Ascending aorta (tissue), 2 donors: Measurements from ENCODE around the gene PRKAG2. TPM values are rescaled to one million over a fixed set of nuclear protein-coding genes. Genes with fewer than 3 reads are reported as not detected.

Experiments used
- DNase-seq, 2 donors: peaks; one replicate each; pipeline ENCODE4 v3.0.0-alpha.2; 2019; ENCODE audit warnings: low spot score in 2 of 2
- H3K27ac ChIP-seq, 2 donors: fragments of 200-600 bp; sonication (generic); one replicate each; pipeline ENCODE4 v1.5.1; 2016 to 2017; ENCODE audit warnings: mild to moderate bottlenecking in 1 of 2
- H3K27me3 ChIP-seq: fragments of 200-600 bp; sonication (generic); one replicate; pipeline ENCODE4 v1.5.1; 2017
- H3K36me3 ChIP-seq, 2 donors: fragments of 200-600 bp; sonication (generic); one replicate each; pipeline ENCODE4 v1.5.1; 2016
- H3K4me1 ChIP-seq, 2 donors: fragments of 200-600 bp; sonication (generic); one replicate each; pipeline ENCODE4 v1.5.1; 2016 to 2017; ENCODE audit warnings: mild to moderate bottlenecking in 1 of 2
- H3K4me3 ChIP-seq, 2 donors: fragments of 200-600 bp; sonication (generic); one replicate each; pipeline ENCODE4 v1.5.1; 2016 to 2017; ENCODE audit warnings: mild to moderate bottlenecking in 1 of 2
- H3K9me3 ChIP-seq, 2 donors: fragments of 200-600 bp; sonication (generic); one replicate each; pipeline ENCODE4 v1.5.1; 2016
- intact Hi-C: fragments of 100-400 bp; cut with DNase I; formaldehyde crosslinking; loops from one replicate; pipeline ENCODE4 v1.15.1; 2023
- total RNA-seq: library from RNA; depleted of rRNA; stranded (reverse); fragments of >200 nt; gene quantifications from one replicate; pipeline ENCODE4 v1.1.0, GENCODE V29; 2016
- TF ChIP-seq, protein P1 (sequence below), 3 experiments: fragments of 200-600 bp in 2 of 3; fragments of 450-650 bp in 1 of 3; sonication (generic) in 2 of 3; IDR thresholded peaks; one replicate each; pipeline ENCODE4 v1.5.1; 2016 to 2019; ENCODE audit warnings: antibody characterized with exemption in 3 of 3, mild to moderate bottlenecking in 1 of 3, moderate library complexity in 1 of 3

The PRKAG2 gene
- total RNA-seq, 1 donor from 2014 or later, result 26.7 TPM

DNA sequence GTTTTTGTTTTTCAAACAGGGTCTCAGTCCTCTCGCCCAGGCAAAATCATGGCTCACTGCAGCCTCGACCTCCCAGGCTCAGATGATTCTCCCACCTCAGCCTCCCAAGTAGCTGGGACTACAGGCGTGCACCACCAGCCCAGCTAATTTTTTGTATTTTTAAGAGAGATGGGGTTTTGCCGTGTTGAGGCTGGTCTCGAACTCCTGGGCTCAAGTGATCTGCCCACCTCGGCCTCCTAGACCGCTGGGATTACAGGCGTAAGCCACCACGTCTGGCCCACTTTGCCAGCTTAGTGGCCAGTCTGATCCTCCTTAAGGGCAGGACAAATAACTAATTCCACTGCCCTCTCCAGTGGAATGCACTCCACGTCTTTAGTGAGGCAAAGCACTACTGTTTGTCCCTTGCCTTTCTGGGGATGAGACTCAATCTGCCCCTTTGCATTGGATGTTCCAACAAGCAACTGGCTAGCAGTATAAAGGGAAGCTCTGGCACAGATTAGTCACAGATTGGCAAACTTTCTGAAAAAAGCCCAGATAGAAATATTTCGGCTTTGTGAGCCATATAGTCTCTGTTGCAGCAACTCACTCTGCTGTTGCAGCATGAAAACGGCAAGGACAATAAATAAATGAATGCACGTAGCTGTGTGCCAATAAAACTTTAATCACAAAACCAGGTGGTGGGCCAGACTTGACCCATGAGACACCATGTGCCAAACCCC lies 213.4 kb downstream of the PRKAG2 start:
- TF ChIP-seq, protein P1, sequence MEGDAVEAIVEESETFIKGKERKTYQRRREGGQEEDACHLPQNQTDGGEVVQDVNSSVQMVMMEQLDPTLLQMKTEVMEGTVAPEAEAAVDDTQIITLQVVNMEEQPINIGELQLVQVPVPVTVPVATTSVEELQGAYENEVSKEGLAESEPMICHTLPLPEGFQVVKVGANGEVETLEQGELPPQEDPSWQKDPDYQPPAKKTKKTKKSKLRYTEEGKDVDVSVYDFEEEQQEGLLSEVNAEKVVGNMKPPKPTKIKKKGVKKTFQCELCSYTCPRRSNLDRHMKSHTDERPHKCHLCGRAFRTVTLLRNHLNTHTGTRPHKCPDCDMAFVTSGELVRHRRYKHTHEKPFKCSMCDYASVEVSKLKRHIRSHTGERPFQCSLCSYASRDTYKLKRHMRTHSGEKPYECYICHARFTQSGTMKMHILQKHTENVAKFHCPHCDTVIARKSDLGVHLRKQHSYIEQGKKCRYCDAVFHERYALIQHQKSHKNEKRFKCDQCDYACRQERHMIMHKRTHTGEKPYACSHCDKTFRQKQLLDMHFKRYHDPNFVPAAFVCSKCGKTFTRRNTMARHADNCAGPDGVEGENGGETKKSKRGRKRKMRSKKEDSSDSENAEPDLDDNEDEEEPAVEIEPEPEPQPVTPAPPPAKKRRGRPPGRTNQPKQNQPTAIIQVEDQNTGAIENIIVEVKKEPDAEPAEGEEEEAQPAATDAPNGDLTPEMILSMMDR (IDR thresholded peaks at IDR 0.05), result no peak
- Histone ChIP-seq H3K9me3 (peaks cover 0 to 3% of the 10 kb centered on the region in 2 donors), H3K27ac (no peak overlapping the region), H3K4me1 (peaks cover 3 to 14% of the 10 kb centered on the region in 2 donors), H3K36me3 (no peaks in the 10 kb centered on the region), H3K4me3 (no peak overlapping the region), H3K27me3 (no peaks in the 10 kb centered on the region)
- intact Hi-C loops, result no loop called here
- peak in 1 of 2 donors; percentile 50 for DNase-seq

GRCh38 chr7:151662251-151662826 lies 214.6 kb downstream of the PRKAG2 start:
- Histone ChIP-seq H3K27ac (no peak overlapping the region), H3K36me3 (no peaks in the 10 kb centered on the region), H3K27me3 (no peaks in the 10 kb centered on the region), H3K4me3 (no peak overlapping the region), H3K9me3 (peaks cover 0 to 3% of the 10 kb centered on the region in 2 donors), H3K4me1 (peaks cover 3 to 14% of the 10 kb centered on the region in 2 donors)
- intact Hi-C loops, result no loop called here
- TF ChIP-seq, protein P1 (IDR thresholded peaks at IDR 0.05), result no peak
- DNase-seq, result peak in 1 of 2 donors; percentile 3

- H3K27me3 ChIP-seq, result no peaks in the 10 kb centered on the region
- no peaks in the 10 kb centered on the region for H3K36me3 ChIP-seq
- H3K9me3 ChIP-seq, result no peaks in the 10 kb centered on the region
- H3K27ac ChIP-seq, result no peak overlapping the region
- H3K4me1 ChIP-seq, result peaks cover 3 to 14% of the 10 kb centered on the region in 2 donors
- peak in 1 of 2 donors; percentile 4 for DNase-seq
- TF ChIP-seq, protein P1 (IDR thresholded peaks at IDR 0.05), result no peak
- intact Hi-C loops, result no loop called here
- H3K4me3 ChIP-seq, result no peak overlapping the region
Measured at GRCh38 chr7:151661587-151661986, 215.3 kb downstream of the PRKAG2 start.

GRCh38 chr7:151660141-151660540 lies 216.8 kb downstream of the PRKAG2 start:
- TF ChIP-seq, protein P1 (IDR thresholded peaks at IDR 0.05), result no peak
- peak in 1 of 2 donors; percentile 4 for DNase-seq
- no peaks in the 10 kb centered on the region for H3K9me3 ChIP-seq
- no peaks in the 10 kb centered on the region for H3K27me3 ChIP-seq
- intact Hi-C loops, result no loop called here
- no peaks in the 10 kb centered on the region for H3K36me3 ChIP-seq
- no peak overlapping the region for H3K27ac ChIP-seq
- H3K4me3 ChIP-seq, result no peak overlapping the region
- H3K4me1 ChIP-seq, result peaks cover 3 to 4% of the 10 kb centered on the region in 2 donors

DNA sequence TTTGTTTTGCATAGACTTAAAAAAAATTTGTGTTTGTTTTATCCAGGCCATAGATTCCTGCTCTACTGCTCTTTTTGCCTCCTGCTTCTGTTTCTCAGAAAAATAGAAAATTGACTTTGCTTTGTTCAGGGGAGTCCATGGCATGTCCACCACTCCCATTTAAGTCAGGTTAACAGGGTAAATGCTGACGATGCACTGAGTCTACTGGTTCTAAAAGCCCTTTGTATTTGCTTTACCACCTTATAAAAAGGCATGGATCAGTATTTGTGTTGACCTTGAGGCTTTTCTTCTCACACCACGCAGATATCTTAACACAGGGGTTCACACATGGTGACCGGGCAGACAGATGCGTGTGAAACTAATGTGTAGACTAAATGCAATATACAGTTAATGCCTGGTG lies 217.7 kb downstream of the PRKAG2 start:
- no peaks in the 10 kb centered on the region for H3K27me3 ChIP-seq
- TF ChIP-seq, protein P1 (IDR thresholded peaks at IDR 0.05), result no peak
- intact Hi-C loops, result no loop called here
- no peaks in the 10 kb centered on the region for H3K9me3 ChIP-seq
- DNase-seq, result no peak
- H3K27ac ChIP-seq, result no peak overlapping the region
- H3K36me3 ChIP-seq, result no peaks in the 10 kb centered on the region
- H3K4me3 ChIP-seq, result no peak overlapping the region
- H3K4me1 ChIP-seq, result no peaks in the 10 kb centered on the region
